Measurements from ENCODE around the gene FOXL2NB.

FOXL2NB gene

DNA sequence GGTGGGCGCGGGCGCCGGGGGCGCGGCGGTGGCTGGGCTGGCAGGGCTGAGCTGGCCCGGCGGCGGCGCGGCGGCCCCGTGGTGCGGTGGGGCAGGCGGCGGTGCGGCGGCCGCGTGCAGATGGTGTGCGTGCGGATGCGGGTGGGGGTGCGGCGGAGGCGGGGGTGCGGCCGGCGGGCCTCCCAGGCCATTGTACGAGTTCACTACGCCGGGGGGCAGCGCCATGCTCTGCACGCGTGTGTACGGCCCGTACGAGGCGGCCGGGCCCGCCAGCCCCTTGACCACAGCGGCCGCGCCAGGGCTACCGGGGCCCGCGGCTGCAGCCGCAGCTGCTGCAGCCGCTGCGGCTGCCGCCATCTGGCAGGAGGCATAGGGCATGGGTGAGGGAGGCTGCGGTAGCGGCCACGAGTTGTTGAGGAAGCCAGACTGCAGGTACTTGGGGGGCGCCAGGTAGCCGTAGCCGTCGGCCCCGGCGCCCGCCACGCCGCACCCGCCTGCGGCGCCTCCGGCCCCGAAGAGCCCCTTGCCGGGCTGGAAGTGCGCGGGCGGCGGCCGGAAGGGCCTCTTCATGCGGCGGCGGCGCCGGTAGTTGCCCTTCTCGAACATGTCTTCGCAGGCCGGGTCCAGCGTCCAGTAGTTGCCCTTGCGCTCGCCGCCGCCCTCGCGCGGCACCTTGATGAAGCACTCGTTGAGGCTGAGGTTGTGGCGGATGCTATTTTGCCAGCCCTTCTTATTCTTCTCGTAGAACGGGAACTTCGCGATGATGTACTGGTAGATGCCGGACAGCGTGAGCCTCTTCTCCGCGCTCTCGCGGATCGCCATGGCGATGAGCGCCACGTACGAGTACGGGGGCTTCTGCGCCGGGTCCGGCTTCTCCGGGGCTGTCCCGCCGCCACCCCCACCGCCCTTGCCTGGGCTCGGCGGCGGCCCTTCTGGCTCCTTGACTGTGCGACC lies 1.0 kb upstream of the FOXL2NB start:
- no peak for DNase-seq

DNA sequence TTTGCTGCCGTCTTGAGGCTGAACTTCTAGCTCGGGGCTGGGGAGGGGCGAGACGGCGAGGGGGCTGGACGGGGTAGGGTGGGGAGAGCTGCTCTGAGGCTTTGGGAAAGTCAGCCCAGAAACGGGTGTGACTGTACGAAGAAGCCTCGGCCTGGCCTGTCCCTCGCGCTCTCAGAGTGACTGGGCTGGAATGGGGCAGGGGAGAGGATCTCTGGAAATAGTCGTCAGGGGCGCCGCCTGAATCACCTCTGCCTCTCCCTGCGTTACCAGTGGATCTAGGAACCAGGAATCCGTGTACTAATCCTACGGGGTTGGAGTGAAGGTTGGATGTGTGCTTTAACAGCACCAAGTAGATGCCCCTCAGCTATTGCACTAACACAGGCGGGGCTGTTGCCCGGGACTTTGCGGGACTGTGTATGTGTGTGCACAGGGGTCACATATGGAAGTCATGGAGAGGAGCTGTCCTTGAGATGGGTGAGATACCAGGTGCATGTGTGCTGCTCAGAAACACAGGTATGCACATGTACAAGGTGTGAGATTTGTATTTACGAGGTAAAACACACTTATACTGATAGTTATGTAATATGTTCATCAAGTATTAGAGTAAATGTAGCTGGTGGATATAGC lies 591 bp downstream of the FOXL2NB start:
- no peak for DNase-seq

DNA sequence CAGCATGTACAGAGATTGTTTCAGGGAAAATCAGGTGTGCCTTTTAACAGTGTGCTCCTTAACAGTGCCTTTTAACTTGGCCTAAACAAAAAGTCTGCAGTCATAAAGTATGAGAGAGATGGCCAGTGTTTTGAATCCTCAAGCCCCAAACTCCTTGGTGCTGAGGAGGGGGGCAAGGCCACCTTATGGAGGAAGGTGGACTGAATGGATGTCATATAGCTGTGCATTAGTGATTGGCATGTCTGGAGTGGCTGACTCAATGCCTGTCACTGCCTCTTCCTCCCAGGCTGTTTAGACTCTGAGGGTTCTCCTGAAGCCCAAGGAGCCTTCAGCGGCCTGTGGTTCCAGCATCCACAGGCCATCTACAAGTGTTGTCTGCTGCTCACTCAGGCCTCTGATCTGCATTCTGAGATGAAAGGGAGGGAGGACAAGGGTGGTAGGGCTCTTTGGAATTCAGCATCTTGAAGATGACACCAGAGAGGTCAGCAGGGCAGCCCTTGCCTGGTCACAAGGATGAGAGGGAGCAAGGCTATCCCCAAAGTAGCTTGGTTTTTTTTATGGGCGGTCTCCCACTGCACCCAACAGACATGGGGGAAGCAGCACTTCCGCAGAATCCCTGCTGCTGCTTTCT lies 1.5 kb downstream of the FOXL2NB start:
- DNase-seq: no peak

GRCh38 chr3:138949002-138949418 lies 2.0 kb downstream of the FOXL2NB start:
- DNase-seq: no peak

- DNase-seq: no peak
Measured at GRCh38 chr3:138949445-138950005, 2.5 kb downstream of the FOXL2NB start.

DNA sequence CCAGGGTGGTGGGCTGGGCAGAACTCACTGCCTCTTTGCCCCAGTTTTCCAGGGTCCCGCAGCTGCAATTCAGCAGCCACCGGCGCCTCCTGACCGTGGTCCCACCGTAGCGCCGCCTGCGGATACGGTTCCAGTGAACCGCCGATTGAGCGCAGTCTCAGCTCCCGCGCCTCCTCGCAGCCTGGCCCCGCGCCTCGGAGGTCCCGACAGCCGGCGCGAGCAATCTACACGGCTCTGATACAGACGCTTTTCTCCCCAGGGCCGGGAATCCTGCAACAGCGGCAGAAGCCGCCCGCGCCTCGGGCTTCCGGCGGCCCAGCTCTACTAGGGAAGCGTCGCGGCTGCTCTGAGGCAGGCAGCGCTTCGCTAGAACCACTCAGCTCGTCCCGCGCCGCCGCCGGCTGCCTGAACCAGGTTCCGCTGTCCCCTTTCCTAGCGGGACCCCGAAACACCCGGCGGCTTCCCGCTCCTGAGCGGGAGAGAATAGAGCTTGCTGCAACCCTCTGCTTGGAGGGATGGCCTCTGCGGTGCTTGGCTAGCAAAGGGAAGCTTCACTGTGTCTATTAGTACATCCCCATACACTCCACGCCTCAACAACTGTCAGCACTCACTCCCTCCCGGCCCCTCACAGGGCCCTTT lies 3.1 kb downstream of the FOXL2NB start:
- no peak for DNase-seq

- DNase-seq: no peak
Measured at GRCh38 chr3:138950701-138951100, 3.7 kb downstream of the FOXL2NB start.

DNA sequence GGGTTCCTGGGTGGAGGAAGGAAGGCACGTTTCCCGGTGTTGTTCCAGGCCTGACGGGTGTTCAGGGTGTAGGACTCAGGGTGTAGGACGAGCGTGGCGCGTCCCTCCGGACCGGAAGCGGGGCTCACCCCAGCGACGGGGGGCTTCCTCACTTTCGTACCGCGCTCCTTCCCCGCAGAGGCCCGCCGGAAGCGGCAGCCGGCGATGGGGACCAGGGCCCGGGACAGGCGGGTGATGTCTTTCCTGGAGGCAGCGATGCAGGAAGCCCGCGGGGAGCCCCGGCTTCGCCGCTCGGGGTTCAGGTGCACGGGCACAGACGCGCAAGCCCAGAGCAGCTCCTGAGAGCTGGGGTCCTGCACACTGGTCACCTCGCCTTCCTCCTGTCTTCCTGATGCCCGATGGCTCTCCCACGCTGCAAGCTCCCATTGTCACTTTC lies 13.4 kb downstream of the FOXL2NB start:
- no peak for DNase-seq

DNA sequence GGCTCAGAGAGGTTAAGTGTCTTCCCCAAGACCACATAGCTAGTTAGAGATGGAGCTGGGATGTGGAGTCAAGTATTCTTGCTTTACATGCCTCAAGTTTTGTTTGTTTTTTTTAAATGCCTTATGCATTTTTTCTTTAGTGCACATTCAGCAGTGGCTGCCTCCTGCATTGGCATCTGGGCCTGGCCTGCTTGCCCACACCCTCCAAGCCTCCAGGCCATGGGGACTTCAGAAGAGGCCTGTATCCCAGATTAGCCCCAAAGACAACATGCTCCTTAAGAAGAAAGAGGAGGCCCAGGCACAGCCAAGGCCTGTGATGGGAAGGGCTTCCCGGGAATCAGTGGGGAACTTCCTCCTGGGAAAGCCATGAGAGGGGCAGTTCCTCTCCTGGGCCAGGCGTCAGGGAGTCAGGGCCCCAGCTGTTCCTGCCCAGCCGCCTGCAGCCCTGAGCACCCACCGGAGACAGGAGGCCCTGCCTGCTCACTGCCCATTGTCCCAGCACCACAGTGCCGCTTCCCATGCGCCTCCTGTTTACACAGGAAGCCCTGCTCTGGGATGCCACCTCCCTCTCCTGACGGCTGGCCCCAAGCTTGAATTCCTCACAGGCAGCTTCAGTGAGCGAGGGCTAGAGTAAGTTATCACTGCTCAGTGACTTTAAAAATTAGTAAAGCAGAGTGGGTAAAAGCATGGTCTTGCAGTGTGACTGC lies 16.0 kb downstream of the FOXL2NB start:
- DNase-seq: no peak

DNA sequence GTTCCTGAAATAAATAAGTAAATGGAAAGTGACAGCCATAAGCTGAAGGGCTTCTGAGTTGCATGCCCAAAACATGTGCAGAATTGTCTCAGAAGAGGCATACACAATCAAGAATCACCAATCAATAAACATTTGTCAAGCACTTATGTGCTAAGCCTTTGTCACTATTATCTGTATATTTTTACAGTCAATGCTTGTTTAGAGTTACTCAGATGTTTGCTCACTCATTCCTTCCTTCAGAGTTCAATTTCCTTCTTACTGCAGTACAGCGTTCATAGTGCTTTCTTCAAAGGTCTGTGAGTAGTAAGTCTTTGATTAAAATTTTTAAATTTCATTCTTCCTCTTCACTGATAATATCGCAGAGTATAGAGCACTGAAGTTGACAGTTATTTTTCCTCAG lies 17.2 kb downstream of the FOXL2NB start:
- DNase-seq: no peak

- no peak for DNase-seq
Measured at GRCh38 chr3:138964923-138965322, 17.9 kb downstream of the FOXL2NB start.

GRCh38 chr3:138971766-138972320 lies 24.8 kb downstream of the FOXL2NB start:
- DNase-seq: no peak

DNA sequence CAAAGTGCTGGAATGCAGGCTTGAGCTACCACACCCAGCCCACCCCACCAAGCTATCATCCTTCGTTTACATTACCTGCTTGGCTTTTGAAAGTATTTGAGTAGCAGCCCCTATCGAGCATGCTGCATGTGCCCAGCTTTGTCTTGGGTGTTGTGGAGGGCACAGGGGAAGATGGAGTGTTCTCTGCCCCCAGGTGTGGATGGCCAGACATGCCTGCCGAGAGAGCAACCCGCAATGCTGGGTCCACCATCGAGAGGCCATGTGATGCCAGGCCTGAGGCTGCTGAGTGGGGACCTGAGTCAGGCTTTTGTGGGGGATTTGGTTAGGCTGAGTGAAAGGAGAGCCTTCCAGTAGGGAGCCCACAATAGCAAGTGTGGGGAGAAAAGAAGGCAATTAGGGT lies 25.9 kb downstream of the FOXL2NB start:
- no peak for DNase-seq

- no peak for DNase-seq
Measured at GRCh38 chr3:138974462-138974861, 27.4 kb downstream of the FOXL2NB start.

GRCh38 chr3:138975351-138975750 lies 28.3 kb downstream of the FOXL2NB start:
- DNase-seq: no peak

DNA sequence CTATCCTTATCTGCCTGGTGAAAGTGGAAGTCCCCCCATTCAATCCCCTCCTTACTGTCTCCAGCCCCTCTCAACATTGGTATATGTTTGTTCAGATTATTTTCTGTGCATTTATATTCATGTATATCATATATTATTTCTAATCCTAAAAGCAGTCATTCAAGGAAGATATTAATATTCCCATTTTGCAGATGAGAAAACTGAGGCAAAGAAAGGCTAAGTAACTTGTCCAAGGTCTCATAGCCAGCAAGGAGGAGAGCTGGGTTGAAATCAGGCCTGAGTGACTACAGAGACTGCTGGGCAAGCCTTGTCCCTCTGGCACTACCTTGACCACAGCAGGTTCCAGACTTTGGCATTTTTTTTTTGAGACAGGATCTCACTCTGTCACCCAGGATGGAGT lies 29.0 kb downstream of the FOXL2NB start:
- DNase-seq: no peak

DNA sequence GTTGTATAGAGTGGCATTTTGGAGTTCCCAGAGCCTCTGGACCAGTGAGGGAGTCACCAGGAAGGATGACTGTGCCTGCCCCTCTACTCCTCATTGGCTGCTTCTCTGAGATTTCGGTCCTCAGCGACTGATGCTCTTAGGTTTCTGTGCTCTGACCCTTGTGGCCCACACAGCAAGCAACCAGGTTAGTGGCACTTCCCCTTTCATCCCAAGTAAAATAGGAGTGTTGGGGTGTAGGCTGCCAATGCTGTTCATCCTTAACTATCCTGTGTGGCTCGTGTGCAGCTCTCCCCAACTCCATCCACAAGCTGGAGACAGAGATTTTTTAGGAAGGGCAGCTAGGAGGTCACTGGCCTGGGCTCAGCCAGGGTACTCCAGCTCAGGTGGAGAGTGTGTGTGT lies 37.8 kb downstream of the FOXL2NB start:
- DNase-seq: no peak

- DNase-seq: no peak
Measured at GRCh38 chr3:138985932-138986331, 38.9 kb downstream of the FOXL2NB start.

GRCh38 chr3:138987181-138987580 lies 40.2 kb downstream of the FOXL2NB start:
- no peak for DNase-seq

DNA sequence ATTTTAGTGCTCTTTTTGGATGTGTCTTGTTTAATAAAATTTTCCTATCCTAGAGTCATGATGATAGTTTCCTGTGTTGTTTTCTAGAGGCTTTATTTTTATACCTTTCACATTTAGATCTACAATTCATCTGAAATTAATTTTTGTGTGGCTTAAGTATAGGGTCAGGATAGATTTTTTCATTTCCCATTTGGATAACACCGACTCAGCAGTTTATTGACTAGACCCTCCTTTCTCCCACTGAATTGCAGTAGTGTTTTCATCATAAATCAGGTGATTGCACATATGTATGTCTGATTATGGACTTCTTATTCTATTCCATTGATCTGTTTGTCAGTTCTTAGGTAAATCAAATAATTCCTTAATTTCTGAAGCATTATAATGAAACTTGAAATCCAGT lies 48.7 kb downstream of the FOXL2NB start:
- no peak for DNase-seq
